ENCODE results near the gene SLC25A33. TPM values are rescaled to one million over a fixed set of nuclear protein-coding genes. Genes with fewer than 3 reads are reported as not detected.
A peak's percentile ranks its signal among the peaks of the same experiment; 100 is the strongest.

The SLC25A33 gene
- total RNA-seq, 6 donors from 2014 or later = 2.1 to 13.2 (median 4.6) TPM

DNA sequence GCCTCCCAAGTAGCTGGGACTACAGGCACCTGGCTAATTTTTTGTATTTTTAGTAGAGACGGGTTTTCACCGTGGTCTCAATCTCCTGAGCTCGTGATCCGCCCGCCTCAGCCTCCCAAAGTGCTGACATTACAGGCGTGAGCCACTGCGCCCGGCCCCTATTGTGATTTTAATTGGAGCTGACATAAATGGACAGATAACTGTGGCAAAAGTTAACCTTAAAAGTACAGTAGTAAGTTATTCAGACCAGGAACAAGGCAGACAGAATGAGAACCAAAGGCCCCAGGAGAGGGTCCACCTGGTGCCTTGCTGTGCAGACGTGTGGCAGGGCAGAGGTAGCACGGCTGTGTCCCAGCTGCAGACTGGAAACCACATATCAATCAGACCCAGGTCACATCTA, 60.5 kb downstream of the SLC25A33 start:
- ATAC-seq (ENCODE audit: low FRiP score in 2 of 2) = no peak
- no peak overlapping the region for H3K4me3 ChIP-seq
- TF ChIP-seq POLR2AphosphoS5 (IDR thresholded peaks at IDR 0.05) (no peak), EP300 (IDR thresholded peaks at IDR 0.05) (no peak), POLR2A (IDR thresholded peaks at IDR 0.05) (no peak)
- TF ChIP-seq, protein P1, sequence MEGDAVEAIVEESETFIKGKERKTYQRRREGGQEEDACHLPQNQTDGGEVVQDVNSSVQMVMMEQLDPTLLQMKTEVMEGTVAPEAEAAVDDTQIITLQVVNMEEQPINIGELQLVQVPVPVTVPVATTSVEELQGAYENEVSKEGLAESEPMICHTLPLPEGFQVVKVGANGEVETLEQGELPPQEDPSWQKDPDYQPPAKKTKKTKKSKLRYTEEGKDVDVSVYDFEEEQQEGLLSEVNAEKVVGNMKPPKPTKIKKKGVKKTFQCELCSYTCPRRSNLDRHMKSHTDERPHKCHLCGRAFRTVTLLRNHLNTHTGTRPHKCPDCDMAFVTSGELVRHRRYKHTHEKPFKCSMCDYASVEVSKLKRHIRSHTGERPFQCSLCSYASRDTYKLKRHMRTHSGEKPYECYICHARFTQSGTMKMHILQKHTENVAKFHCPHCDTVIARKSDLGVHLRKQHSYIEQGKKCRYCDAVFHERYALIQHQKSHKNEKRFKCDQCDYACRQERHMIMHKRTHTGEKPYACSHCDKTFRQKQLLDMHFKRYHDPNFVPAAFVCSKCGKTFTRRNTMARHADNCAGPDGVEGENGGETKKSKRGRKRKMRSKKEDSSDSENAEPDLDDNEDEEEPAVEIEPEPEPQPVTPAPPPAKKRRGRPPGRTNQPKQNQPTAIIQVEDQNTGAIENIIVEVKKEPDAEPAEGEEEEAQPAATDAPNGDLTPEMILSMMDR (IDR thresholded peaks at IDR 0.05) = no peak

DNA sequence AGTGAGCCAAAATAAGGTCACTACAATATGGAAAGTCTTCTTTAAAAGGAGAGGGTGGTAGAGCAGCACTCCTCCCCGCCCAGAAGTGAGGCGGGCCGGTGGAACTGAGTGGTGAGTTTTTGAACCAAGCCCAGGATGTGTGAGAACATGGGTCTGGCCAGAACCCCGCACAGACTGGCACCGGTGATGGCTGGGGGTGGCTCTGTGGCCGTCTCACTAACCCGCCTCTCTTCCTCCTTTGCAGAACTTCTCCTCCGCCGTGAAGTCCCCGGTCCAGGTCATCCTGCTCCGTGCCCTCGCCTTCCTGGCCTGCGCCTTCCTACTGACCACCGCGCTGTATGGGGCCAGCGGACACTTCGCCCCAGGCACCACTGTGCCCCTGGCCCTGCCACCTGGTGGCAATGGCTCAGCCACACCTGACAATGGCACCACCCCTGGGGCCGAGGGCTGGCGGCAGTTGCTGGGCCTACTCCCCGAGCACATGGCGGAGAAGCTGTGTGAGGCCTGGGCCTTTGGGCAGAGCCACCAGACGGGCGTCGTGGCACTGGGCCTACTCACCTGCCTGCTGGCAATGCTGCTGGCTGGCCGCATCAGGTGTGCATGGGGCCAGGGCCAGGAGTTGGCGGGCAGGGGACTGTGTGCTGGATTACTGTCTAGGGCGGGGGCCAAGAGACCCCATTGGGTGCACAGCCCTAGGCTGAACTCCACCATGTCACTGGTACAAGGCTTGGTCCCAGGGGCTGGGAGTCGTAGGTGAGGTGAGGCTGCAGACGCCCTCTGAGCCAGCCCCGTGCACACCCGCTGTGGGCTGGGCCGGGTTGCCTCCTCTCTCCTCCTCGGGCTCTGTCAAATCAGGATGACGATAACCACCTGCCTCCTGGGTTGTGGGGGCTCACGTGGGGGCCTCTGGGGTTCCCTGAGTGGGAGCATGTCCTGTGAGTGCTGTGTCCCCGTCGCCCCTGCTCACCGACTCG, 61.9 kb downstream of the SLC25A33 start:
- H3K36me3 ChIP-seq = peaks cover 3 to 72% (median 48%) of the 10 kb centered on the region in 4 donors
- H3K27ac ChIP-seq = no peak overlapping the region
- no peak overlapping the region for H3K4me3 ChIP-seq
- H3K27me3 ChIP-seq = no peaks in the 10 kb centered on the region
- TF ChIP-seq POLR2A (IDR thresholded peaks at IDR 0.05) (no peak), POLR2AphosphoS5 (IDR thresholded peaks at IDR 0.05) (no peak), EP300 (IDR thresholded peaks at IDR 0.05) (no peak)
- TF ChIP-seq, protein P1 (IDR thresholded peaks at IDR 0.05) = no peak
- 95 to 97% methylated on average over 27 to 39 of the region's 39 CpGs for WGBS, 2 donors
- peaks cover 0 to 3% (median 0%) of the 10 kb centered on the region in 4 donors for H3K4me1 ChIP-seq
- peak in 1 of 2 donors; percentile 79 for DNase-seq
- ATAC-seq (ENCODE audit: low FRiP score in 2 of 2) = peak in 1 of 2 donors; percentile 28
- H3K9me3 ChIP-seq = no peaks in the 10 kb centered on the region

More for the DNA sequence above, 60.5 kb downstream of the SLC25A33 start:
- Histone ChIP-seq H3K27me3 (no peaks in the 10 kb centered on the region), H3K4me1 (peaks cover 0 to 5% (median 2%) of the 10 kb centered on the region in 4 donors), H3K36me3 (peaks cover 3 to 72% (median 43%) of the 10 kb centered on the region in 4 donors), H3K27ac (no peak overlapping the region), H3K9me3 (no peaks in the 10 kb centered on the region)
- DNase-seq = no peak
- WGBS, 2 donors = 94 to 96% methylated on average over 10 of the region's 10 CpGs

DNA sequence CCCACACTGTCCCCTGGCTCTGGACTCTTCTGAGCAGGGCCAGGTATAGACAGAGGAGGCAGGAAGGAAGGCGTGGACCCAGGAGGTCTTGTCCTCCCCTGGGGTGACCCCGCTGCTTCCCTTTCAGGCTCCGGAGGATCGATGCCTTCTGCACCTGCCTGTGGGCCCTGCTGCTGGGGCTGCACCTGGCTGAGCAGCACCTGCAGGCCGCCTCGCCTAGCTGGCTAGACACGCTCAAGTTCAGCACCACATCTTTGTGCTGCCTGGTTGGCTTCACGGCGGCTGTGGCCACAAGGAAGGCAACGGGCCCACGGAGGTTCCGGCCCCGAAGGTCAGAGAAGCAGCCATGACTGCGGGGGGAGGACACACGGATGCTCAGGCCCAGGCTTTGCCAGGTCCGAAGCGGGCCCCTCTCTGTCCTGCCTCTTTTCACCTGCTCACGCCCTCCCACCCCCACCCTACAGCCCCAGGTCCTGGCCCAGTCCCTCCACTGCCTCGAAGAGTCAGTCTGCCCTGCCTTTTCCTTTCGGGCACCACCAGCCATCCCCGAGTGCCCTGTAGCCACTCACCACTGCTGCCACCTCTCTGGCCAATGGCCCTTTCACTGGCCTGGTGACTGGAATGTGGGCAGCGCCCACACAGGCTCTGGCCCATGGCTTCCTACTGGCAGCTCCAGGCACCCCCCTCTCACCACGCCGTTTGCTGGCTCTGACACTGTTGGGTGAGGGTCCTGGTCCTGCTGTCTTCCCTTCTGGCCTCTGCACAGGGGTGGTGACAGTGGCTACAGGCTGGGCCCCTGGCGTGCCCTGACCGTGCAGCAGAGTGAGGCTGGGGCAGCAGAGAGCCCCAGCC, 62.9 kb downstream of the SLC25A33 start:
- no peak overlapping the region for H3K4me3 ChIP-seq
- TF ChIP-seq EP300 (IDR thresholded peaks at IDR 0.05) = no peak
- no peak for TF ChIP-seq POLR2A (IDR thresholded peaks at IDR 0.05)
- TF ChIP-seq POLR2AphosphoS5 (IDR thresholded peaks at IDR 0.05) = no peak
- TF ChIP-seq, protein P1 (IDR thresholded peaks at IDR 0.05) = no peak
- peaks cover 3 to 72% (median 48%) of the 10 kb centered on the region in 4 donors for H3K36me3 ChIP-seq

DNA sequence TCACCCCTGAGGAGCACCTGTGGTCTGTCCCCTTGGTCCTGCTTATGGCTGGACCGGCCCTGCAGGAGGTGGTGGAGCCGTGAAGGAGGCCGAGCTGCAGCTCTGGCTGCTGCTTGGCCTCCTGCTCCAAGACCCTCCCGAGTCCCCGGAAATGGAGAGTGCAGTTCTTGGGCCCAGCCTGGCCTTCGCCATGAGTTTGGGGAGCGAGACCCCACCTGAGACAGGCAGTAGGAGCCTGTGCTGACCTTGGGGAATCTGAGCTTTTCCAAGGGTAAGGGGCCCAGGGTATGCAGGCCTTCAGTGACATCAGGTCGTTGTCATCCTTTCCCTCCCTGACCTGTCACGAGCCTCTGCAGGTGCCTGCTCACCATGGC, 63.5 kb downstream of the SLC25A33 start:
- no peak for DNase-seq
- Histone ChIP-seq H3K4me3 (no peak overlapping the region), H3K36me3 (peaks cover 3 to 73% (median 50%) of the 10 kb centered on the region in 4 donors), H3K9me3 (no peaks in the 10 kb centered on the region), H3K27me3 (no peaks in the 10 kb centered on the region), H3K4me1 (no peaks in the 10 kb centered on the region), H3K27ac (no peak overlapping the region)
- TF ChIP-seq, protein P1 (IDR thresholded peaks at IDR 0.05) = no peak
- TF ChIP-seq EP300 (IDR thresholded peaks at IDR 0.05) (no peak), POLR2AphosphoS5 (IDR thresholded peaks at IDR 0.05) (no peak), POLR2A (IDR thresholded peaks at IDR 0.05) (no peak)
- no peak for ATAC-seq (ENCODE audit: low FRiP score in 2 of 2)
- WGBS, 2 donors = 92 to 94% methylated on average over 4 to 8 of the region's 9 CpGs

More for the DNA sequence above, 62.9 kb downstream of the SLC25A33 start:
- no peak for ATAC-seq (ENCODE audit: low FRiP score in 2 of 2)
- H3K9me3 ChIP-seq = no peaks in the 10 kb centered on the region
- 95 to 97% methylated on average over 10 to 26 of the region's 26 CpGs for WGBS, 2 donors
- H3K27me3 ChIP-seq = no peaks in the 10 kb centered on the region
- peak in 1 of 2 donors; percentile 73 for DNase-seq
- H3K27ac ChIP-seq = no peak overlapping the region
- no peaks in the 10 kb centered on the region for H3K4me1 ChIP-seq
